HG03439 (cell line): ENCODE results near the gene SLC25A34.

ENCODE experiments used
- ATAC-seq: cut with Tn5 transposase; IDR thresholded peaks from one replicate; pipeline ENCODE4 v1.9.1; 2021; ENCODE audit warnings: mild to moderate bottlenecking, moderate library complexity; ENCODE audit not compliant: unreplicated experiment

Gene SLC25A34

DNA sequence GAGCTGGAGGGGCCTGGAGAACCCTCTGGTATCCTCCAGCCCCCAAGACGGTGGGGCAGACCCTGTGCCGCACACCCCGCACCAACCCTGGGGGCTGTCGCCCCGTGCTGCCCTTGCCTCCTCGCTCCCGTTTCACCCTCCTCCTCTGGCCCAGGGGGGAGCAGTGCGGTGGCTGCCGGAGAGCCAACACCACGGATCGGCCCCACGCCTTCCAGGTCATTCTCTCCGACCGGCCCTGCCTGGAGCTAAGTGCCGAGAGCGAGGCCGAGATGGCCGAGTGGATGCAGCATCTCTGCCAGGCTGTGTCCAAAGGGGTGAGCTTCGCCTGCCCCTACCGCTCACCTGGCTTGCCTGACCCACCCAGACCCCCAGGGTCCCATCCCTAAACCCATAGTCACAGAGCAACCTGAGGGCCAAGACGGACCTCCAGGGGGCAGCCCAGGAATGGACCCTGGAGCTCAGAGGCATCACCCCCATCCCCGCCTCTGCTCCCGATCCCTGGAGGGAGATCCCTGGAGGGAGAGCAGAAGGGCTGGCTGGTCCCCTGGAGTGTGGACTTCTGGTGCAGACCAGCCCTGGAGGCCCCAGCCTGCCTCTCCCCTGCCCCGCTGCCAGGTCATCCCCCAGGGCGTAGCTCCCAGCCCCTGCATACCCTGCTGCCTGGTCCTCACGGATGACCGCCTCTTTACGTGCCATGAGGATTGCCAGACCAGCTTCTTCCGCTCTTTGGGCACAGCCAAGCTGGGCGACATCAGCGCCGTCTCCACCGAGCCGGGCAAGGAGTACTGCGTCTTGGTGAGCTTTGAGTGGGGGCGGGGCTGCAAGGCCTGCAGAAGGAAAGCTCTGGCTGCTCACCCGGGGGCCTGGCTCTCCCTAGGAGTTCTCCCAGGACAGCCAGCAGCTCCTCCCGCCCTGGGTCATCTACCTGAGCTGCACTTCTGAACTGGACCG lies 4.0 kb upstream of the SLC25A34 start:
- no peak for ATAC-seq

DNA sequence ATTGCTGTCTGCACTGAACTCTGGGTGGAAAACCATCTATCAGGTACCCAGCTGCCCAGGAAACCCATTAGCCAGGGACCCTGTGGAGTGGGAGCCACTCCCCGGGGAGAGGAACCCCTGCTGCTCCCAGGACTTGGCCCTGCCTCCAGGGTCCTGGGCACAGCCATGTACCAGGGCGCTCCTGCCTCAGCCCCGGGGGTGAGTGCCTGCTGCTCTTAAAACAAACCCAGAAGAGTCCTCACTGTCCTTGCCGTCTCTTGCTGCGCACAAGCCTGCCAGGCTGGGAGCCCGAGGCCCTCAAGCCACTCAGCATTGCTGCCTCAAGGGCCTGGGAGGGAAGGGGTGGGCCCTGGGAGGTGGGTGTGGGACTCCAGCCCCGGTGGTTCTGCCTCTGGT lies 3.4 kb upstream of the SLC25A34 start:
- ATAC-seq = no peak

DNA sequence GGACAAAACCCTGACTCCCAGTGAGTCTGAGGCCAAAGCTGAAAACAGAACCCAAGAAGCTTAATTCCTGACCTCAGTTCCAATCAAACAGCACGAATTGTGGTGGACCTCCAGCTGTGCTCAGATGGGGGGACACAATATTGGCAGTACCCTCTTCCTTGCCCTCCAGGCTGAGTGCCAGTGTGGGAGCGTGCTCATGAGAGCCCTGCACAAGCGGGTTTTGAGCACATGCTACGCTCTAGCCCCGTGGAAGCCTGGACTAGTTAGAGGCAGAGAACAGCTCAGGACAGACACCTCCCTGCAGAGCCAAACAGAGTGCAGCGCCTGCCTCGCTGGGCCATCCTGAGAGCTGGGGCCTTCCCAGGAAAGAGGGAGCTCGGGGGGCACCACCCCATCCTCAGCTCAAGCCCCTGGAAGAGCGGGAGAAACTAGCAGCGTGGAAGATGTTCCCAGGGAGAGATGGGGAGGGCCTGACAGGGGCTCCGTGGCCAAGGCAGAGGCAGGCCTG lies 2.8 kb upstream of the SLC25A34 start:
- ATAC-seq = no peak

DNA sequence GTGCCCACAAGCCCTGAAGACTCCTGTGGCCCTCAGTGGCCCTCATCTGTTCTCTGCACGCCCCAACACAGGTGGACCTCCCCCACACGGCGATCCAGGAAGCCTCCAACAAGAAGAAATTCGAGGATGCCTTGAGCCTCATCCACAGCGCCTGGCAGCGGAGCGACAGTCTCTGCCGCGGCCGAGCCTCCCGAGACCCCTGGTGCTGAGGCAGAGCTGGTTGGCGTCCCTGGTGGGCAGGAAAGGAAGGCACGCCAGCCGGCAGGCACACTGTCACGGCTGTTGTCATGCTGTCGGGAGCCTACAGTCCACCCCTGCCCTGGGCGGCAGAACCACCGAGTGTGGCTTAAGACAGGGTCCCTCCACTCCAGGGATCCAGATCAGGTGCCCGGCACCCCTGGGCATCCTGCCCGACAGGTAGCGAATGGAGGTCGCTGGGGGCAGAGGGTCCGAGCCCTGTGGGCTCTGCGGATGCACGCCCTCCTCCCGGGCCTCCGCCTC lies 2.3 kb upstream of the SLC25A34 start:
- no peak for ATAC-seq

- ATAC-seq = no peak
Observed at GRCh38 chr1:15734296-15734695, 1.8 kb upstream of the SLC25A34 start.

GRCh38 chr1:15734901-15735300 lies 1.2 kb upstream of the SLC25A34 start:
- no peak for ATAC-seq

DNA sequence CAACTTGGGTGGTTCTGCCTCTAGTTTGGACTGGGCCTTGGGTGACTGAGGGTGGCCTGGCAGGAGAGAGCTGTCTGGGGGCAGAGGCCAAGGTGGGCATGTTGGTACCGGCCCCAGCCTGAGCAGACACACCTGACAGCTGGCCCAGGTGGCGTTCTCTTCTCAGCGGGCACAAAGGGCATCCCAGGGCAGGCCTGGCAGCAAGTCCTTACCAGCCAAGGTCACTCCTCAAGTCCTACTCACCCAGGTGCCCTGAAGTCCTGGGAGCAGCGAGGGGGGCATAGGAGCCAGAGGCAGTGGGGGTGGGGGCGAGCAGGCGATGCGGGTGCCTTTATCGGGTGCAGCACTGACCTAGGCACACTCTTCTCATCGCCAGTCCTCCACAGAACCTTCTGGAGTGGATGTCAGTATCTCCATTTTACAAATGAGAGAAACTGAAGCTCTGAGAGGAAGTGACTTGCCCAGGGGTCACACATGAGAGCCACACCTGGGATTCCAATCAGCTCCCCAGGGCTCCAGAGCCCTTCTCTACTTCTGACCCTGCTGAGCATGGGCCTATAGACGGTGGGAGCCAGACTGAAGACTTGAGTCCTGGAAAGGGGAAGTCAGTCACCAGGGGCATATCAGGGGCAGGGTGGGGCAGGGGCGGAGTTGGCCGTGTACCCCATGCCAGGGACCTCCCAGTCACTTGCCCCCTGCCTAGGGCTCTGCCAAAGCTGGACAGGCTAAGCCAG lies 587 bp upstream of the SLC25A34 start:
- no peak for ATAC-seq

DNA sequence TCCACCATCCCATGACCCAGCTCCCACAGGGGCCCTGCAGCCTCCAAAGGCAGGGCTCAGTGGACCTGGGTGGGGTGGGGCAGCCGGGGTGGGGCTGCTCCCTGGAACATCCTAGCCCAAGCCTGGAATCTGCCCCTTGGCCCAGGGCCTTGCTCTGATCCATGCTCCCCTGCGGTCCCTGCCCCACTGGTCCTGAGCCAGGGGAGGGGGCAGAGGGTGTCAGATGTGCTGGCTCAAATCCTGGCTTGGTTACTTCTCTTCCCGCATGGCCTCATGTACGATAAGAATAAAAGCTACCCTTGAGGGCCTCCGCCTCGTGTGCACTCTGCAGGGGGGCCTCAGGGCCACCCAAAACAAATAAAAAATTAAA lies 819 bp downstream of the SLC25A34 start:
- no peak for ATAC-seq

GRCh38 chr1:15737324-15738319 lies 1.6 kb downstream of the SLC25A34 start:
- ATAC-seq = no peak

- ATAC-seq = no peak
Observed at GRCh38 chr1:15738416-15739113, 2.5 kb downstream of the SLC25A34 start.

DNA sequence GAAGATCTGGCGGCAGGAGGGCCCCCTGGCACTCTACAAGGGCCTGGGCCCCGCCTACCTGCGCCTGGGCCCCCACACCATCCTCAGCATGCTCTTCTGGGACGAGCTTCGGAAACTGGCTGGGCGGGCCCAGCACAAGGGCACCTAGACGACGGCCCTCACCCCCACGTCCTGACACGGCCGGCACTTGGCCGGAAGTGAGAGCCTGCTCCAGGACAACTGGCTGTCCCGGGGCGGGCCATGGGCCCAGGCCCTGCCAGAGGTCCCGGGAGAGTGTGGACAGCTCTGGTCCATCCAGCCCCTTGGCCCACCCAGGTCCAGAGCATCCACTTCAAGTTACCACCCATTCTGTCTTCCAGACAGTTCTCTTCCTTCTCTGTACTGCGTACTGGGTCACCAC lies 3.2 kb downstream of the SLC25A34 start:
- ATAC-seq = no peak

DNA sequence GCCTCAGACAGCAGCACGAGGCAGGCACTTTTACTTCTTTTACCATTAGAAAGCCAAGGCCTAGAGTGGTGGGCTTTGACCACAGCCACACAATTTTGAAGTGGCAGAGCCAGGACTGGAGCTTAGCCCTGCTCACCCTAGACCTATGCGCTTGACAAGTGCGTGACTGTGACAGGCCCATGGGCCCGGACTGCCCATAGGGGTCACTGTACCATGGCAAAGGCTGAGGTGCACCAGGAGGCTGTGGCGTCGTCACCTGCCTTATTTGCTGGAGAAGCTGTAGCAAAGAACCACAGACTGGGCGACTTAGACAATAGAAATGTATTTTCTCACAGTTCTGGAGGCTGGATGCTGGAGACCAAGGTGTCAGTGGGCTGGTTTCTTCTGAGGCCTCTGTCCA lies 3.7 kb downstream of the SLC25A34 start:
- no peak for ATAC-seq

DNA sequence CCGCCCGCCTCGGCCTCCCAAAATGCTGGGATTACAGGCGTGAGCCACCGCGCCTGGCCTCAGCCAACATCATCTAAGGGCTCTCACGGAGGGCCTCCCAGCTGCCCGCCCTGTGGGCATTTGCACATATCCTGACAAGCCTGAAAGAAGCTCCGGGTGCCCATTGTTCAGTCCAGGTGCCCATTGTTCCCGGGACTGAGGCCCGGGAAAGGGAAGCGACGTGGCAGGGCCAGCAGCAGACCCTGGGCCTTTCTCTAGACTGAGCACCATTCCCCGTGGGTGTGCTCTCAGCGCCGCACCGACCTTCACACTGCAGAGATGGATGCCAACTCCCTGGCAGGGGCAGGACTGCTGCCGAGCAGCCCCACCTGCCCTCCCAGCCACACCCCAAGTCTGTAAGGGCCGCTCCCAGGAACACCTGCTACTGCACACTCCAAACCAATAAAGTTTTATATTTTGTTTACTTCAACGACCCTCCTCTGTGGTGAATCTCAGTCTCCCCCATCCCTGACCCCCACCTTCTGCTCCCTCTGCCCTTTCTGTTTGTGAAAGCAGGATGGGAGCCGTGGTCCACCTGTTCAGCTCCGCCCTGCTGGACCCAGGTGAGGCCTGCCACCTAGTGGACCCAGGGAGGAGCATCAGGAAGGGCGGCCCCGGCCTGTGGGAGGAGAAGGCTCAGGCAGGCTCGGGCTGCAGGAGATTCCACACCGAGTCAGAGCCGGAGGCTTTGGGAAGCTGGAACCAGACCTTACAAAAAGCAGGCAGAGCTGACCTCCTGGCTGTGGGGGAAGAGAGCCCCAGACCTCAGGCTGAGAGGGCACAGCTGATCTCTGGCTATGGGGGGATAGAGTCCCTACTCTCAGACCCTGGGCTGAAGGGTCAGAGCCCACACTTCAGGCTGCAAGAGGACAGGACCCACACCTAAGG lies 5.1 kb downstream of the SLC25A34 start:
- ATAC-seq = no peak

DNA sequence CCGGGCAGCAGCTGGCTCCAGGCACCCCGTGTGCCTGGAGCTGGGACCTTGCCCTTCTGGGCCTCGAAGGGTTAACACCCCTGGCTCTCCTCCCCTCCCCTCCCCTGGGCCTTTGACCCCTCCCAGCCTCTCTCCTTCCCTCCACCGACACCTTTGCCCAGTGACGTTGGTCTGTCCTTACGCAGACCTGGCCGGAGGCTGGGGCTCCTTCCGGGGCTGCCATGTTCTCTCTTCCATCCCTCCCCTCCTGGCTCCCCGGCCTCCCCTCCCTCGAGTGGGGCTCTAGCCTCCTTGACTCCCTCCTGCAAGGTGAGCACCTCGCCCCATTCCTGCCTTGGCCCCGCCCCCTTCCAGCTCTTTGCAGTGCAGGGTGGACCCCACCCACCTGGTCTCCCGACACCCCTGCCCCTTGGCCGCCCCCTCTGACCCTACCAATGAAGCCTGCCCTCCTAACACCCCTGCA lies 6.3 kb downstream of the SLC25A34 start, which contains the start of gene TMEM82:
TSS of gene TMEM82 (plus strand) at position 161 of the 463 bp plus-strand sequence. CDS start at position 222, 61 bp downstream.
- ATAC-seq = no peak

DNA sequence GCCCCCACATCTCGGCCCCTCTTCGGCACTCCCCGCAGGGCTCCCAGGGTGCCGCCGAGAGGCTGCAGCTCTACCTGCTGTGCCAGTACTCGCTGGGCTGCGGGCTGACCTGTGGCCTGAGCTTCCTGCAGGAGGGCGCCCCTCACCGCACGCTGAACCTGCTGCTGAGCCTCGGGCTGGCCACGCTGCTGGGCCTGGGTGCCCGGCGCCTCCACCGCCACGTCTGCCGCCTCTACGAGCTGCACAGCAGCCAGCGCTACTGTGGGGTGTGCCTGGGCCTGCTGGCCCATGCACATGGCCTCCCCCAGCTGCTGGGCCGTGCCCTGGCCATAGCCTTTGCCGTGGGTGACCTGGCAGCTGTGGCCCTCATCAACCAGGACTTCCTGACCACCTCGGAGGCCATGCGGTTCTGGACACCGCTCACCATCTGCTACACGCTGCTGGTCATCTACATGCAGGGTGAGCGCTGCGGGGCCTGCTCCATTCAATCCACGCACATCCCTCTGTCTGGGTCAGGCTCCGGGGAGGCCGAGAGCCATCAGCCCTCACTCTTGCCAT lies 8.1 kb downstream of the SLC25A34 start:
- no peak for ATAC-seq

GRCh38 chr1:15747378-15747777 lies 11.3 kb downstream of the SLC25A34 start:
- no peak for ATAC-seq

- no peak for ATAC-seq
Observed at GRCh38 chr1:15748264-15748663, 12.2 kb downstream of the SLC25A34 start.

DNA sequence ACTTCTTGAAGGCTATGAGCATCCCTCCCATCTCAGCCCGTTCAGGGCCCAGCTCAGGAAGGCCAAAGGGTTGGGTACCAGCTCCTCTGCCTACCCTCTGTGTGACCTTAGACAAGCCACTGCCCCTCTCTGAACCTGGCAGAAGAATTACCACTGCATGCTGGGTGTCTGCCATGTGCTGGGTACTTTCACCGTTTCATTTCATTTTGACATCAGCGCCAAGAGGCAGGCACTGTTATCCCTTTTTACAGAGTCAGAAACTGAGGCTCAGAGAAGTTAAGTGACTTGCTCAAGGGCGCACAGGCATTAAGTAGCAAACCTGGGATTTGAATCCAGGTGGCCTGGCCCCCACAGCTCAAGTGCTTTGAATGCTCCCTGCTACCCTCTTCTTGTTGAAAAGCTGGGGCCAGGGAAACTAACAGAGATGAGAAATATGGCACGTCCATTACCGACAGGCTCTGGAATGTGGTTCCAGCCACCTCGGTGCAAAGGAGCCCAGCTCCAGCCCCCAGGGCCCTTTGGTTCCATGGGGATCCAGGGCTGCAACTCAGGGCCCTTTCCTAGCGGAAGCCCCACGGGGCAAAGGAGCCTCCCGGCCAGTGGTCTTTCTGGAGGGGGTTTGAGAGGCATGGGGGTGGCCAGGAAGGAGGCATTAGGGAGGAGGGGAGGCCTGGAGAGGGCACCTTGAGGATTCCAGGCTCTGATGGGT lies 12.8 kb downstream of the SLC25A34 start:
- no peak for ATAC-seq
